ENCODE measurements around the gene ZFP1. TPM values are rescaled to one million over a fixed set of nuclear protein-coding genes. Genes with fewer than 3 reads are reported as not detected.
"Not testable (repeated sequence)": the region's sequence is repeated elsewhere in the genome, so short reads cannot be mapped to it uniquely, and the experiment has no call there.

The ZFP1 gene
- total RNA-seq, 1 donor from 2014 or later: 21.8 TPM

DNA sequence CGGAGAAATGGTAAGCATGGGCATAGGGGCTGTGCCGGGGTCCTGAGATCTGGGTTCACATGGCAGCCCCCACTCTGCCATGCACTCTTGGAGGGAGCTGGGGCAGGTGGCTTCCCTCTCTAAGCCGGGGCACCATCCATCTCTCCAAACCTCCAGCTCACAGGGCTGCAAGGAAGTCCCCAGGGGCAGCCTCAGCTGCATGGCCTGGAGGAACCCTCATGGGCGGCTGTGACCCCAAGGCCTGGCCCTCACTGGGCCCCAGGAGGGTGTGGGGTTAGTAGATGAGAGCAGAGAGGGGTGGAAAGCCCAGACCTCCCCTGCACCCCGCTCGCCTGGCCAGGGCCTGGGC, 56.1 kb downstream of the ZFP1 start:
- no peak overlapping the region for H3K27ac Mint-ChIP-seq
- H3K9me3 Mint-ChIP-seq: no peaks in the 10 kb centered on the region
- H3K4me3 Mint-ChIP-seq: no peak overlapping the region
- H3K4me1 Mint-ChIP-seq: no peaks in the 10 kb centered on the region
- no peaks in the 10 kb centered on the region for H3K27me3 Mint-ChIP-seq (ENCODE audit: low read depth)
- no peak for DNase-seq (ENCODE audit: low spot score in 2 of 2, unreplicated experiment in 2 of 2)
- no peaks in the 10 kb centered on the region for H3K36me3 Mint-ChIP-seq
- TF ChIP-seq, protein P1, sequence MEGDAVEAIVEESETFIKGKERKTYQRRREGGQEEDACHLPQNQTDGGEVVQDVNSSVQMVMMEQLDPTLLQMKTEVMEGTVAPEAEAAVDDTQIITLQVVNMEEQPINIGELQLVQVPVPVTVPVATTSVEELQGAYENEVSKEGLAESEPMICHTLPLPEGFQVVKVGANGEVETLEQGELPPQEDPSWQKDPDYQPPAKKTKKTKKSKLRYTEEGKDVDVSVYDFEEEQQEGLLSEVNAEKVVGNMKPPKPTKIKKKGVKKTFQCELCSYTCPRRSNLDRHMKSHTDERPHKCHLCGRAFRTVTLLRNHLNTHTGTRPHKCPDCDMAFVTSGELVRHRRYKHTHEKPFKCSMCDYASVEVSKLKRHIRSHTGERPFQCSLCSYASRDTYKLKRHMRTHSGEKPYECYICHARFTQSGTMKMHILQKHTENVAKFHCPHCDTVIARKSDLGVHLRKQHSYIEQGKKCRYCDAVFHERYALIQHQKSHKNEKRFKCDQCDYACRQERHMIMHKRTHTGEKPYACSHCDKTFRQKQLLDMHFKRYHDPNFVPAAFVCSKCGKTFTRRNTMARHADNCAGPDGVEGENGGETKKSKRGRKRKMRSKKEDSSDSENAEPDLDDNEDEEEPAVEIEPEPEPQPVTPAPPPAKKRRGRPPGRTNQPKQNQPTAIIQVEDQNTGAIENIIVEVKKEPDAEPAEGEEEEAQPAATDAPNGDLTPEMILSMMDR (IDR thresholded peaks at IDR 0.05; ENCODE audit: unreplicated experiment): no peak

DNA sequence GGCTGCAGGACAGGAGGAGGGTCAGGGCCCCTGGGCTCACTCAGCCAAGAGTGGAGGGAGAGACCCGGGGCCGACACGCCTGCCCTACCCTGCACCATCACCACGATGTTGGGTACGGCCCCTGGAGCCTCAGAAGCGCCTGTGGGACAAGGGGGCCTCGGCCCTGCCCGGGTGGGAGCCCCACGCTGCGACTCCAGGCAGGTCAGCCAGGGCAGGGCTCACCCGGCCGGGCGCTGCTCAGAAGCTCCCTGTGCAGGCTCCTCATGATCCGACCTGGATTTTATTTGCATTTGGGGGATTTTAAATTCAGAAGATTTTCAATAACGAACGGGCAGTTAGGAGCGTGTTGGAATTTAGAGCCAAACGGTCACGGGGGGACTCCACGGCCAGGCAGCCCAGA, 56.6 kb downstream of the ZFP1 start:
- H3K27ac Mint-ChIP-seq; H3K9me3 Mint-ChIP-seq; H3K27me3 Mint-ChIP-seq (ENCODE audit: low read depth); H3K4me1 Mint-ChIP-seq; DNase-seq (ENCODE audit: low spot score in 2 of 2, unreplicated experiment in 2 of 2); H3K4me3 Mint-ChIP-seq; H3K36me3 Mint-ChIP-seq: not testable (repeated sequence)

DNA sequence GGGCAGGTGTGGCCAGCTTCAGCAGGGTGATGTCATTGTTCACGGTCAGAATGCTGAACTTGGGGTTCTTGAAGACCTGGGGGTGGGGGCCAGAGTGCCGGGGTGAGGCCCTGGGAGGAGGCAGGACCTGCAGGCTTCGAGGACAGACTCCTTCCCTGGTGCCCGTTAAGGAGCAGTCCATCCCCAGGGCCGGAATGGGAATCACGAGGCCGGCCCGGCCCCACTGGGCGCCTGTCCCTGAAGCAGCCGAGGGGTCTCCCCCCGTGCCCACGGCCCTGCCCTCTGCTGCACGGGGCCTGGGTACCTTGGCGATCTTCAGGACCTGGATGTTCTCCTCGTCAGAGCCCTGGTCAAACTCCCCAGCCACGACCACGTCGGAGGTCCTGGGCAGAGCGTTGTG, 57.1 kb downstream of the ZFP1 start:
- DNase-seq (ENCODE audit: low spot score in 2 of 2, unreplicated experiment in 2 of 2); H3K27ac Mint-ChIP-seq; H3K27me3 Mint-ChIP-seq (ENCODE audit: low read depth); H3K4me3 Mint-ChIP-seq; H3K9me3 Mint-ChIP-seq; H3K36me3 Mint-ChIP-seq; H3K4me1 Mint-ChIP-seq: not testable (repeated sequence)

DNA sequence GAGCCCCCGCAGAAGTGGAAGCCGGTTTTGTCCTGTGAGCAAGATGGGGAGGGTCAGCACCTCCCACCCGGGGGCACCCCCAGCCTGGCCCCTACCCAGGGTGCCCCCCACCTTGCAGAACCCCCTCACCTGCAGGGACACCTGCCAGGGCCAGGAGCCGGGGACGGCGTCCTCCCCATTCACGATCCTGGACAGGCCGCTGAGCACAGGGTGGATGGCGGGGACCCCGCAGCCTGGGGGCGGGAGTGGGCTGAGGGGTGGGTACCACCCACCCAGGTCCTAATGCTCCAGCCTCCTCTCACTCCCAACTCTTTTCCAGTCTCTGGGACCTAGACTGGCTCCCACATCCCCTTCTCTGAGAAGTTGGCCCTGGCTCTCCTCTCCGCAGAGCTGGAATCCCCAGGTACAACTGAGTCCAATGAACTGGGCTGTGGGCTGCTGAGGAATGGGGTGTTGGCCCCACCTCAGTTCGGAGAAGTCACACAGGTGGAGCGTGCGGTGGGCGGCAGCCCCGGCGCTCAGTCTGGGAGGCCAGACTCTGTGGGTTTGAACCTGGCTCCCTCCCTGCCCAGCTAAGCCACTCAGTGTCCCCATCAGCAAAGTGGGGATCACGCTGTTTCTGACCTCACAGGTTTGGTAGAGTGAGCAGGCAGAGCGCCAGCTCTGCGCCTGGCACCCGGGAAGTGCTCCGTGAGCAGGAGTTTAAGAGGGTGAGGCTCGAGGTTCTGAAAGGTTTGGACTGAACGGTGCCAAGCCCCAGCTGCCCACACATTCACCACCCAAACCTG, 57.8 kb downstream of the ZFP1 start:
- not testable (repeated sequence) for H3K36me3 Mint-ChIP-seq; H3K4me1 Mint-ChIP-seq; H3K4me3 Mint-ChIP-seq; H3K27me3 Mint-ChIP-seq (ENCODE audit: low read depth); H3K27ac Mint-ChIP-seq; H3K9me3 Mint-ChIP-seq; DNase-seq (ENCODE audit: low spot score in 2 of 2, unreplicated experiment in 2 of 2)

DNA sequence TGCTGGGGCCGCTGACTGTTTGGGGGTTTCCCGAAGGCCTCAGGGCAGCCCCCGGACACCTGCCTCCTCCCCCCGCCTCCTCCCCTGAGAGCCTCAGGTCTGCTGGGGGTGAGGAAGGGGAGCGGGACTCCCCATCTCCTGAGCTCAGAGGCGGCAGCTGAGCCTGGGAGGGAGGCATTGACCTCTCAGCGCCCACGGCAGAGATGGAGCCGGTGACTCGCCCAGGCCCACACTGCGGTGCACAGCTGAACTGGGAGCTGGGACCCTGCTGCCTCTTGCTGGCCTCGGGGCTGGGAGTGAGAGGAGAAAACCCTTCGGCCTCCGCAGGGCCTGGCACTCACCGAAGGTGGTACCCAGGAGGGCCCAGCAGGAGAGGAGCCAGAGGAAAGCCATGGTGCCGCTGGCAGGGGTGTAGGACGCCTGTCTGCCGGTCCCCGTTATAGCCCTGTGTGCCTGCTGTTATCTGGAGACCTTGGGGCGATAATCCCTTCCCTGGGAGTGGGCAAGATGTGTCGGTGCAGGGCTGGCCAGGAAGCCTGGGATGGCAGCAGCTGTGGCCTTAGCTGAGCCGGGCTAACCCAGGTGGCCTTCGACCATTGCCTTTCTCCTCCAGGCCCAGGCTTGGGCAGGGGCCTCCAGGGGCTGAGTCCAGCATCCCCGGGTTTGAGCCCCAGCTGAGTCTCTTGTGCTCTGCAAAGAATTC, 58.6 kb downstream of the ZFP1 start, which contains the start of gene CTRB2:
Gene CTRB2 (minus strand): TSS at position 413 of the 703 bp plus-strand sequence. CDS start 20 bp downstream, at position 393.
- Mint-ChIP-seq H3K36me3 (no peaks in the 10 kb centered on the region), H3K27ac (no peak within 1 kb of the TSS), H3K27me3 (ENCODE audit: low read depth) (no peaks in the 10 kb centered on the region), H3K9me3 (no peaks in the 10 kb centered on the region), H3K4me1 (no peaks in the 10 kb centered on the region), H3K4me3 (no peak within 1 kb of the TSS)
- TF ChIP-seq, protein P1 (IDR thresholded peaks at IDR 0.05; ENCODE audit: unreplicated experiment): no peak
- DNase-seq (ENCODE audit: low spot score in 2 of 2, unreplicated experiment in 2 of 2): no peak

DNA sequence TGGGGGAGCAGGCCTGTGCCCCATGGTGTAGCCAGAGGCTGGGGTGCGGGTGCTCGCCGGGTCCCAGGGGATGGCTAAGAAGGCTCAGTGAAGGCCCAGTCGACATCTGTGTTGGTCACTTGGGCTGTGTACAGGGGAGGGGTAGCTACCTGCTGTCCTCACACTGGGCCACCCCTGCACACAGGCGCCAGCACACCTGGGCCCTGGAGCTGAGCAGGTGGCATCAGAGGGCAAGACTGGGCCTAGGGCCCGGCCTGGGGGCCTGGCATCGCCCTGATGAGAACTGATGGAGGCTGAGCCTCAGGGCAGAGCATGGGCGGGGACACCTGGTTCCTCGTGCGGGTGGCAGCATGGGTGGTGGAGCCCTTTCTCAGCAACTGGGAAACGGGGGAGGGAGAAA, 59.5 kb downstream of the ZFP1 start:
- Mint-ChIP-seq H3K36me3 (no peaks in the 10 kb centered on the region), H3K4me1 (no peaks in the 10 kb centered on the region), H3K9me3 (no peaks in the 10 kb centered on the region), H3K4me3 (no peak overlapping the region), H3K27me3 (ENCODE audit: low read depth) (no peaks in the 10 kb centered on the region), H3K27ac (no peak overlapping the region)
- TF ChIP-seq, protein P1 (IDR thresholded peaks at IDR 0.05; ENCODE audit: unreplicated experiment): no peak
- DNase-seq (ENCODE audit: low spot score in 2 of 2, unreplicated experiment in 2 of 2): no peak

DNA sequence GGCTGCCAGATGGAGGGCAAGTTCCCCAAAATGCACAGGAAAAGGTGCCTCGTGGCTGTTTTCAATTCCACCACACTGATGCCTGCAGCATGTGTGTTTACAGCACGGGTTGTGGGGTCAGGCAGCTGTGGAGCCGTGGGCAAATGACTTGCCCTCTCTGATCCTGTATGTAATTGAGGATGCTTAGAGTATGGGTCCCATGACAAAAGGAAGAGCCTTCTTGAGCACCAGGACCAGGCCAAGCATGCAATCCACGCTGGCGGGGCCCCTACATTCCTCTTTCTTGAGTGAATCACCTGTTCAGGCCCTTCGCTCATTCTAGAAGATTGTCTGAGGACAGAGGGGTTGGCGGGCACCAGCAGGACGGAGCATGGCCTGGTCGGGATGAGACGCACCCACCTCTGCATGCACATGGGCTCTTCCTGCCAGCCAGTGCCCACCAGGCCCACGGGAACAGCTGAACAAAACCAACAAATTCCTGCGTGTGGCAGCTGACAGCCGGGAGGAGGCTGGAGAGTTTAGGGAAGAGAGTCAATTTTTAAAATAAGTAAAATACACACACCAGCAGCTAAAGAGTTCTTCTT, 60.0 kb downstream of the ZFP1 start:
- Mint-ChIP-seq H3K4me3 (no peak overlapping the region), H3K4me1 (no peaks in the 10 kb centered on the region), H3K27me3 (ENCODE audit: low read depth) (no peaks in the 10 kb centered on the region), H3K27ac (no peak overlapping the region), H3K9me3 (no peaks in the 10 kb centered on the region), H3K36me3 (no peaks in the 10 kb centered on the region)
- TF ChIP-seq, protein P1 (IDR thresholded peaks at IDR 0.05; ENCODE audit: unreplicated experiment): no peak
- DNase-seq (ENCODE audit: low spot score in 2 of 2, unreplicated experiment in 2 of 2): no peak
